HL-60 (cell line): ENCODE data around the gene IFITM5.

Experiments used
- DNase-seq, 2 experiments: peaks; one replicate each; pipeline ENCODE4 v3.0.0-alpha.2; 2010 to 2020; ENCODE audit warnings: low read depth in 1 of 2, low spot score in 1 of 2
- H3K27ac ChIP-seq: fragments of 250-450 bp; sonication (Bioruptor Pico); replicated peaks from 2 replicates; pipeline ENCODE4 v1.5.1; 2020; ENCODE audit warnings: mild to moderate bottlenecking, moderate library complexity
- H3K27me3 ChIP-seq: fragments of 250-450 bp; sonication (Bioruptor Pico); 2 replicates; pipeline ENCODE4 v1.5.1; 2021; ENCODE audit warnings: mild to moderate bottlenecking, moderate library complexity; ENCODE audit not compliant: insufficient read depth, poor library complexity, severe bottlenecking
- H3K4me3 ChIP-seq: replicated peaks from 2 replicates; pipeline ENCODE4 v1.5.1; 2011; ENCODE audit warnings: mild to moderate bottlenecking, control low read depth, low read length; ENCODE audit not compliant: insufficient read depth
- GABPA ChIP-seq: IDR thresholded peaks from 2 replicates; pipeline ENCODE4 v1.6.1; 2012; ENCODE audit warnings: low read depth
- POLR2AphosphoS5 ChIP-seq: IDR thresholded peaks from 2 replicates; pipeline ENCODE4 v1.6.1; 2012; ENCODE audit warnings: low read depth
- SPI1 ChIP-seq: IDR thresholded peaks from 2 replicates; pipeline ENCODE4 v1.6.1; 2012; ENCODE audit warnings: low read depth, mild to moderate bottlenecking, borderline replicate concordance
- TF ChIP-seq, protein P1 (sequence below): IDR thresholded peaks from one replicate; pipeline ENCODE4 v1.5.1; 2011; ENCODE audit warnings: low read length, control low read depth, inconsistent platforms; ENCODE audit not compliant: insufficient read depth
- TF ChIP-seq, protein P2 (sequence below): IDR thresholded peaks from 2 replicates; pipeline ENCODE4 v1.6.1; 2012; ENCODE audit warnings: low read depth; ENCODE audit not compliant: insufficient replicate concordance

The IFITM5 gene

DNA sequence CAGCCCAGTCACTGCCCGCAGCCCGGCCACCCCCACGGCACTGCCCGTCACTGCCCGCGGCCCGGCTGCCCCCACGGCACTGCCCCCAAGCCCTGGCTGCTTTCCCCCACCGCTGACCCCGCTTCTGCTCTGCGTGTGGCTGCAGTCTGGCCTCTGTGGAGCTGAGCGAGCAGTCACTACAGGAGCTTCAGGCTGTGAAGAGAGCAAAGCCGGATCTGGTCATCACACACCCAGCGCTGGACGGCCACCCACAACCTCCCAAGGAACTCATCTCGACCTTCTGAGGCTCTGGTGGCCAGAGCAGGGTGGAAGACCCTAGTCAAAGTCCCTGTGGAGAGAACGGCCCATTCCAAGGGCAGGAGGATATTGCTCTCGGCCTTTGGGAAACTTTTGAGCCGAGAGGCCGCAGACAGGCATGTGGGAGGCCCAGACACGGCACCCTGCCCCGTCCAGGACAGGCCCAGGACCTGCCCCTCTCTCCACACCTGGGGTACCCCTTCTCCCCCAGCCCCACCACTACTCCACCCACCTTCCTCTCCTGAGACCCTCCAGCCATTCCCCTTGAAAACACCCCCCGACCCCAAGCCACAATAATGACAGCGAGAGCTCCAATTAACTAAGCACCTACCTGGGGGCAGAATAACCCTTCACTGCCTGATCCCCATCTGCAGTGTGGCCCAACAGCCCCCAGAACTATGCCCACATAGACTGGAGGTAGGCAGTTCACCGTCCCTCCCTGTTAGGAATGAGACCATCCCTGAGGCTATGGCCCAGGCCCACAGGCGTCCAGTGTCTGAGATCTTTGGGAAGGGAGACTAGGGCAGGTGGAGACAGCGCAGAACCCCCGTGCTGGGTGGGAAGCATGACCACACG, 14.1 kb downstream of the IFITM5 start:
- H3K4me3 ChIP-seq = no peak overlapping the region
- TF ChIP-seq SPI1 (no peak), POLR2AphosphoS5 (no peak)
- TF ChIP-seq, protein P1, sequence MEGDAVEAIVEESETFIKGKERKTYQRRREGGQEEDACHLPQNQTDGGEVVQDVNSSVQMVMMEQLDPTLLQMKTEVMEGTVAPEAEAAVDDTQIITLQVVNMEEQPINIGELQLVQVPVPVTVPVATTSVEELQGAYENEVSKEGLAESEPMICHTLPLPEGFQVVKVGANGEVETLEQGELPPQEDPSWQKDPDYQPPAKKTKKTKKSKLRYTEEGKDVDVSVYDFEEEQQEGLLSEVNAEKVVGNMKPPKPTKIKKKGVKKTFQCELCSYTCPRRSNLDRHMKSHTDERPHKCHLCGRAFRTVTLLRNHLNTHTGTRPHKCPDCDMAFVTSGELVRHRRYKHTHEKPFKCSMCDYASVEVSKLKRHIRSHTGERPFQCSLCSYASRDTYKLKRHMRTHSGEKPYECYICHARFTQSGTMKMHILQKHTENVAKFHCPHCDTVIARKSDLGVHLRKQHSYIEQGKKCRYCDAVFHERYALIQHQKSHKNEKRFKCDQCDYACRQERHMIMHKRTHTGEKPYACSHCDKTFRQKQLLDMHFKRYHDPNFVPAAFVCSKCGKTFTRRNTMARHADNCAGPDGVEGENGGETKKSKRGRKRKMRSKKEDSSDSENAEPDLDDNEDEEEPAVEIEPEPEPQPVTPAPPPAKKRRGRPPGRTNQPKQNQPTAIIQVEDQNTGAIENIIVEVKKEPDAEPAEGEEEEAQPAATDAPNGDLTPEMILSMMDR = no peak
- peaks cover 17% of the 10 kb centered on the region for H3K27me3 ChIP-seq
- no peak overlapping the region for H3K27ac ChIP-seq
- no peak for DNase-seq

DNA sequence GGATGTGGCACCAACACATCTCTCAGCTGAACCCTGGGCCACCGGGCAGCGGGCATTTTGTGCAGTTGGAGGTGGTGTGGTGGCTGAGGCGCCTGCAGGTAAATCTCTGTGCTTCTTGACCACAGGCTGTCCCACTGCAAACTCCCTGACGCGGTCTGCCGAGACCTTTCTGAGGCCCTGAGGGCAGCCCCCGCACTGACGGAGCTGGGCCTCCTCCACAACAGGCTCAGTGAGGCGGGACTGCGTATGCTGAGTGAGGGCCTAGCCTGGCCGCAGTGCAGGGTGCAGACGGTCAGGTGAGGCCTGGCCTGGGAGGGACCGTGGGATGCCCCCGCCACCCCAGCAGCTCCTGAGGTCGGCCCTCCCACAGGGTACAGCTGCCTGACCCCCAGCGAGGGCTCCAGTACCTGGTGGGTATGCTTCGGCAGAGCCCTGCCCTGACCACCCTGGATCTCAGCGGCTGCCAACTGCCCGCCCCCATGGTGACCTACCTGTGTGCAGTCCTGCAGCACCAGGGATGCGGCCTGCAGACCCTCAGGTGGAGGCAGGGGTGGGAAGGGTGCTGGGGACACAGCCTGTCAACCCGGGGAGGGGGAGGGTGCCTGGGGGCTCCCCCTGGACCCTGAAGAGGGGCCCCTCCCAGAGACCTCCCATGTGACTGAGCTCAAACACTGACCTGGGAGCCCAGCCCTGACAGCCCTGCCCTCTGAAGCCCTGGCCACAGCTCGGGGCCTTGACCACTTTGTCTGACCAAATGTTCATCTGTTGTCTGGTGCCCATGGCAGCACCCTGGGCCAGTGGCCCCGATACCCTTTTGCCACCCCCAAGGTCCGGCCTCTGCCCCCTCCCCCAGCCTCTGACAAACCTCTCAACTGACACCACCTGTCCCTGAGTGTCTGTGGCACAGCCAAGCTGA, 15.0 kb downstream of the IFITM5 start:
- Histone ChIP-seq H3K27ac (no peak overlapping the region), H3K27me3 (peaks cover 22% of the 10 kb centered on the region), H3K4me3 (no peak overlapping the region)
- DNase-seq = no peak
- TF ChIP-seq, protein P1 = no peak
- TF ChIP-seq GABPA = no peak
- TF ChIP-seq, protein P2, sequence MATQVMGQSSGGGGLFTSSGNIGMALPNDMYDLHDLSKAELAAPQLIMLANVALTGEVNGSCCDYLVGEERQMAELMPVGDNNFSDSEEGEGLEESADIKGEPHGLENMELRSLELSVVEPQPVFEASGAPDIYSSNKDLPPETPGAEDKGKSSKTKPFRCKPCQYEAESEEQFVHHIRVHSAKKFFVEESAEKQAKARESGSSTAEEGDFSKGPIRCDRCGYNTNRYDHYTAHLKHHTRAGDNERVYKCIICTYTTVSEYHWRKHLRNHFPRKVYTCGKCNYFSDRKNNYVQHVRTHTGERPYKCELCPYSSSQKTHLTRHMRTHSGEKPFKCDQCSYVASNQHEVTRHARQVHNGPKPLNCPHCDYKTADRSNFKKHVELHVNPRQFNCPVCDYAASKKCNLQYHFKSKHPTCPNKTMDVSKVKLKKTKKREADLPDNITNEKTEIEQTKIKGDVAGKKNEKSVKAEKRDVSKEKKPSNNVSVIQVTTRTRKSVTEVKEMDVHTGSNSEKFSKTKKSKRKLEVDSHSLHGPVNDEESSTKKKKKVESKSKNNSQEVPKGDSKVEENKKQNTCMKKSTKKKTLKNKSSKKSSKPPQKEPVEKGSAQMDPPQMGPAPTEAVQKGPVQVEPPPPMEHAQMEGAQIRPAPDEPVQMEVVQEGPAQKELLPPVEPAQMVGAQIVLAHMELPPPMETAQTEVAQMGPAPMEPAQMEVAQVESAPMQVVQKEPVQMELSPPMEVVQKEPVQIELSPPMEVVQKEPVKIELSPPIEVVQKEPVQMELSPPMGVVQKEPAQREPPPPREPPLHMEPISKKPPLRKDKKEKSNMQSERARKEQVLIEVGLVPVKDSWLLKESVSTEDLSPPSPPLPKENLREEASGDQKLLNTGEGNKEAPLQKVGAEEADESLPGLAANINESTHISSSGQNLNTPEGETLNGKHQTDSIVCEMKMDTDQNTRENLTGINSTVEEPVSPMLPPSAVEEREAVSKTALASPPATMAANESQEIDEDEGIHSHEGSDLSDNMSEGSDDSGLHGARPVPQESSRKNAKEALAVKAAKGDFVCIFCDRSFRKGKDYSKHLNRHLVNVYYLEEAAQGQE = no peak
- TF ChIP-seq POLR2AphosphoS5 = no peak
- no peak for TF ChIP-seq SPI1

DNA sequence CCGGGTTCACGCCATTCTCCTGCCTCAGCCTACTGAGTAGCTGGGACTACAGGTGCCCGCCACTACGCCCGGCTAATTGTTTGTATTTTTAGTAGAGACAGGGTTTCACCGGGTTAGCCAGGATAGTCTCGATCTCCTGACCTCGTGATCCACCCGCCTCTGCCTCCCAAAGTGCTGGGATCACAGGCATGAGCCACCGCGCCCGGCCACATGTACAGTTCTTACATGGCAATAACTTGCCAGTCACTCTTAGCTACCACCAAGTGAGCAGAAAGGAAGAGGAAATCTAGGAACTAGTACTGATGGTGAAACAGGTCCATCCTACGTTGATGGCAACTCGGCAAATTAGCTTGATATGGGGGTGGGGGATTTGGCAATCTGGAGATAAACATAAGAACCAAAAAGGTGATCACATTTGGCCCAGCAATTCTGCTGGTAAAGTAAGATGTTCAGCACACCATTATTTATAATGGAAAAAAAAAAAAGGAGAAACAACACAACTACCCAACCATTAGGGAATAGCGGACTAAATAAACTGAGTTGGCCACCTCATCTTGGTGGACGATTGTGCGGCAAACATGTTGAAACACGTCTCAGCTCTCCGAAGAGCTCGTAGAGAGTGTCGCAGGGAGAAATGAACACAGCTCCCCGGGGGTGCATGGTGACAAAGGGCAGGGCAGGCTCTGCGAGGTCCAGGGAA, 15.8 kb downstream of the IFITM5 start:
- TF ChIP-seq GABPA = no peak
- TF ChIP-seq POLR2AphosphoS5 = no peak
- no peak for TF ChIP-seq SPI1
- TF ChIP-seq, protein P1 = no peak
- TF ChIP-seq, protein P2 = no peak
- Histone ChIP-seq H3K27ac (no peak overlapping the region), H3K27me3 (peaks cover 28% of the 10 kb centered on the region), H3K4me3 (no peak overlapping the region)
- no peak for DNase-seq
